Hindlimb muscle (tissue), 1 donor: ENCODE measurements around the gene MYLIP. TPM values are rescaled to one million over a fixed set of nuclear protein-coding genes. Genes with fewer than 3 reads are reported as not detected.

ENCODE experiments used
- DNase-seq: peaks from one replicate; pipeline ENCODE4 v3.0.0-alpha.2; 2013
- polyA plus RNA-seq: library from polyadenylated mRNA; unstranded; fragments of 120-200 nt; gene quantifications from one replicate; pipeline ENCODE4 v1.2.1, GENCODE V29; 2013; ENCODE audit not compliant: insufficient read length

The MYLIP gene
- polyA plus RNA-seq, 1 donor: 46.2 TPM

GRCh38 chr6:16141514-16141913 is 12.6 kb downstream of the MYLIP start:
- DNase-seq: no peak

- no peak for DNase-seq
Measured at GRCh38 chr6:16145038-16145437, 16.2 kb downstream of the MYLIP start.

- DNase-seq: no peak
Measured at GRCh38 chr6:16146028-16146427, 17.1 kb downstream of the MYLIP start.

GRCh38 chr6:16146527-16146955 is 17.7 kb downstream of the MYLIP start:
- no peak for DNase-seq

GRCh38 chr6:16148498-16148897 is 19.6 kb downstream of the MYLIP start:
- no peak for DNase-seq

- no peak for DNase-seq
Measured at GRCh38 chr6:16149305-16149704, 20.4 kb downstream of the MYLIP start.

- no peak for DNase-seq
Measured at GRCh38 chr6:16150098-16150497, 21.2 kb downstream of the MYLIP start.

- no peak for DNase-seq
Measured at GRCh38 chr6:16153211-16153820, 24.4 kb downstream of the MYLIP start.

- DNase-seq: peak; percentile 89
Measured at GRCh38 chr6:16154904-16155303, 26.0 kb downstream of the MYLIP start.

GRCh38 chr6:16157492-16157891 is 28.6 kb downstream of the MYLIP start:
- no peak for DNase-seq

- no peak for DNase-seq
Measured at GRCh38 chr6:16157909-16158308, 29.0 kb downstream of the MYLIP start.

- no peak for DNase-seq
Measured at GRCh38 chr6:16158943-16159557, 30.2 kb downstream of the MYLIP start.

GRCh38 chr6:16160794-16161193 is 31.9 kb downstream of the MYLIP start:
- DNase-seq: no peak

- no peak for DNase-seq
Measured at GRCh38 chr6:16162003-16162402, 33.1 kb downstream of the MYLIP start.

GRCh38 chr6:16163066-16163465 is 34.2 kb downstream of the MYLIP start:
- DNase-seq: no peak

- no peak for DNase-seq
Measured at GRCh38 chr6:16163535-16164300, 34.8 kb downstream of the MYLIP start.

- DNase-seq: no peak
Measured at GRCh38 chr6:16165641-16166040, 36.8 kb downstream of the MYLIP start.

- DNase-seq: no peak
Measured at GRCh38 chr6:16166871-16167608, 38.2 kb downstream of the MYLIP start.

- DNase-seq: no peak
Measured at GRCh38 chr6:16168121-16168520, 39.2 kb downstream of the MYLIP start.

- no peak for DNase-seq
Measured at GRCh38 chr6:16168858-16169257, 40.0 kb downstream of the MYLIP start.

GRCh38 chr6:16171400-16171799 is 42.5 kb downstream of the MYLIP start:
- no peak for DNase-seq

GRCh38 chr6:16173167-16173940 is 44.5 kb downstream of the MYLIP start:
- no peak for DNase-seq
